Inflammatory macrophage treated with lipopolysaccharide for 1 hour (primary cell): ENCODE measurements around the gene MAPK1IP1L.
A peak's percentile ranks its signal among the peaks of the same experiment; 100 is the strongest.
"Not testable (repeated sequence)": the region's sequence is repeated elsewhere in the genome, so short reads cannot be mapped to it uniquely, and the experiment has no call there.

Experiments used
- DNase-seq, 2 donors: peaks; one replicate each; pipeline ENCODE4 v3.0.0-alpha.2; 2020 to 2022

The MAPK1IP1L gene

GRCh38 chr14:55051423-55052268 is at the start of gene MAPK1IP1L:
TSS of gene MAPK1IP1L (plus strand) at chr14:55051647. CDS start at chr14:55061684, 10,037 bp downstream.
- DNase-seq: peak; percentile 83 to 90

- DNase-seq: no peak
Measured at GRCh38 chr14:55005071-55005470, 46.4 kb upstream of the MAPK1IP1L start.

DNA sequence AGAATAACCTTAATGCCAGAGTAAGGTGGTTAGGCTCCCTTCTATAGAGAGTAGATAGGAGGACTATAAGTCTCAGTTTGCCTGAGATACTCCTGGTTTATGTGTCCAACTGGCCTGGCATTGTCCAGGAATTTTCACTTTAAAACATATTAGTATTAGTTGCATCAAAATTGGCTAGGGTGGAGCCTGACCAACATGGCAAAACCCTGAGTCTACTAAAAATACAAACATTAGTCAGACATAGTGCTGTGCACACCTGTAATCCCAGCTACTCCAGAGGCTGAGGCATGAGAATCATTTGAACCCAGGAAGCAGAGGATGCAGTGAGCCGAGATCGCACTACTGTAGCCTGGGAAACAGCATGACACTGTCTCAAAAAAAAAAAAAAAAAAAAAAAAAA is 36.4 kb upstream of the MAPK1IP1L start:
- no peak for DNase-seq

GRCh38 chr14:55019968-55020554 is 31.4 kb upstream of the MAPK1IP1L start:
- peak in 1 of 2 donors; percentile 8 for DNase-seq

GRCh38 chr14:55024365-55024764 is 27.1 kb upstream of the MAPK1IP1L start:
- DNase-seq: not testable (repeated sequence)

- DNase-seq: no peak
Measured at GRCh38 chr14:55025948-55026347, 25.5 kb upstream of the MAPK1IP1L start.

GRCh38 chr14:55026441-55026792 is 25.0 kb upstream of the MAPK1IP1L start:
- DNase-seq: peak; percentile 6 to 15

DNA sequence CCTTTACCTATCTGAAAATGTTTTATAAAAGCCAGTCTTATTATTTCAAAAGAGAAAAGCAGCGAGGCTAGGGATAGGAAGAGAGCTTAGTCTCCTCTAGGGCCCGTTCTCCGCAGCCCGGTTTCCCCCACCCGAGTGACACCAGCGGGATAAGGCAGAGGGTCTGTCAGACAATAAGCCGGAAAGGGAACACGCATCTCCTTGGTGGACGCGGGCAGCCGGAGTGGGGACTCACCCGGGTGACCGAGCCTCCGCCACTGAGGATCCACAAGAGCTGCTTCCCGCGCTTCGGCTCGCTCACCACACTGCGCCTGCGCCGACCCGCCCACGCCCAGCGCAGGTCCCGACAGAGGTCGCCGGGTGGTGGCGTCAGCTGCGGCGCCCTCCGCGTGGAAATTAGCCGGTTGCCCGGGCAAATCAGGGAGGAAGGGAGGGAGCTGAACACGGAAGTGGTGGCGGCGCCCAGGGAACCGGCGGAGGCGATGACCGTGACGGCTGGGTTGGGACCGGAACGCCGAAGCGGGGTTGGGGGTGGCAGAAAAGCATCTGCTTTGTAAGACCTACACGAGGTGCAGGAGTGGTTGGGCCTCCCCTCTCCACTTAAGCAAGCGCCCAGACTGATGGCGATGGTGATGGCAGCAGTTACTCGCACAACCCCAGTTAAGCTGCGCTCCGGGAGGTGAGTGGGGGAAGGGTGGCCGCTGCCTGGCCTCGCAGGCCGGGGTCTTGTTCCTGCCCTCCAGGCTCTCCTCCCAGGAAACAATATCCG is 24.5 kb upstream of the MAPK1IP1L start, which contains the start of the genes SOCS4 and WDHD1:
TSS of gene SOCS4 (plus strand) at position 444 of the 769 bp plus-strand sequence. CDS start 15,806 bp downstream, outside the sequence.
TSS of gene WDHD1 (minus strand) at position 307 of the 769 bp plus-strand sequence. CDS start 312 bp downstream, outside the sequence.
- peak; percentile 92 to 97 for DNase-seq

DNA sequence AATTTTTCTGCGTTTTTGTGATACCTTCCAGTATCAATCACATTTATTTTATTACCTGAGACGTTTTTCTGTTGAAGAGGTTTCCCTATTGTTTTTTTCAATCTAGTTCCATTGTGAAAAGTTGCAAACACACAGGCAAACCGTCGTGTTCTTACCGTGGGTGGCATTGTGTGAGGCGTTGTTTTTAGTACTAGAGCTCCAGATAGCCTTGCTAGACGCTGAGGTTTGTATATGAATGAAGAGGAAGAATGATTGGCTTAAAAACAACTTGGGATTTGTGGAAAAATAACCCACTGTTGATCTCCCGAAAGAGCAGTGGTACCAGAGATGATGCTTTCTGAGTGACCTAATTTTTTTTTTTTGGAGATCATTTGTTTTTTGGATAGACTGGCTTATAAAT is 23.4 kb upstream of the MAPK1IP1L start:
- peak in 1 of 2 donors; percentile 11 for DNase-seq

- no peak for DNase-seq
Measured at GRCh38 chr14:55028476-55028875, 23.0 kb upstream of the MAPK1IP1L start.

DNA sequence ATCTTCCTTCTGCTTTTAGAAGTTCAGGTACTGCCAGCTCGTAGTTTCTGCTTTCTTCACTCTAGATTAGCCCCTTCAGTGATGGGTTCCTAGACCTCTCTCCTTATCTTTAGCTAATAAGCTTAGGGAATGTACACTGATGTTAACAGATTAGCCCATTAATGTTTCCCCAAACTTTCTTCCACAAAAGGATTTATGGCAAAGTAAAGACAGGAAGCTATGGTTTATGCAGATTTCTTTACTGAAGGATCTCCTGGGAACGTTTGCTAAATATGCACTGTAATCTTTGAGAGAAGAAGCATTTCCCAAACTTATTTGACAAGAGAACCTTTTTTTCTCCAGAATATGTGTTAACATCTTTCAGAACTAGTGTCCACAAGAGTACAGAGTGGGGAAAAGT is 20.3 kb upstream of the MAPK1IP1L start:
- DNase-seq: no peak

DNA sequence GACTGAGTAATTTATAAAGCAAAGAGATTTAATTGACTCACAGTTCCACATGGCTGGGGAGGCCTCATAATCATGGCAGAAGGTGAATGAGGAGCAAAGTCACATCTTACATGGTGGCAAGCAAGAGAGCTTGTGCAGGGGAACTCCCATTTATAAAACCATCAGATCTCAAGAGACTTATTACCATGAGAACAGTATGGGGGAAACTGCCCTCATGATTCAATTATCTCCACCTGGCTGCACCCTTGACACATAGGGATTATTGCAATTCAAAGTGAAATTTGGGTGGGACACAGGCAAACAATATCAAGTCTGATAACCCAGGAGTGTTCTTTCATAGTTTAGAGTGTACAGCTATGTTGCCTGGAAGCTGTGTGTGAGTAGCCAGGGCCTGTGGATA is 13.5 kb upstream of the MAPK1IP1L start:
- DNase-seq: not testable (repeated sequence)

GRCh38 chr14:55038708-55039107 is 12.7 kb upstream of the MAPK1IP1L start:
- no peak for DNase-seq

GRCh38 chr14:55043528-55043927 is 7.9 kb upstream of the MAPK1IP1L start:
- no peak for DNase-seq

DNA sequence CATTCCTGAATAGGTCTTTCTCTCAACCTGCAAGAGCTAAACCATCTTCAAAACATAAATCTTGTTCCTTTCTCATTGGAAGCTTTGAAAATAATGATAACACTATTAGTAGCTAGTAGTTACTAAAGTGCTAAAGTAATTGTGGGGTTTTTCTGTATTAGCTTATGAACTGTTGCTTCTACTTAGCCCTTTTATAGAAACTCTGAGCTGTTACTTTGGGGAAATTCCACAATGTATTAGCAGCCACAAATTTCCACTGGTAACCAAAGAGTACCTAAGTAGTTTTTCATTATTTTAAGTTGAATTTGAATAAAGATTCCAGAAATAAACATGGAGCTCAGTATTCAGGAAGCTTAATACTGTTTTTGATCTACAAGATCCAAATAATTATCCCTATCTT is 6.4 kb upstream of the MAPK1IP1L start:
- DNase-seq: peak; percentile 21 to 29

GRCh38 chr14:55047301-55048053 is 4.0 kb upstream of the MAPK1IP1L start:
- no peak for DNase-seq

GRCh38 chr14:55048900-55049436 is 2.5 kb upstream of the MAPK1IP1L start:
- DNase-seq: no peak

- DNase-seq: no peak
Measured at GRCh38 chr14:55051165-55051422, 353 bp upstream of the MAPK1IP1L start.

- no peak for DNase-seq
Measured at GRCh38 chr14:55052269-55052930, 953 bp downstream of the MAPK1IP1L start.

GRCh38 chr14:55053018-55053417 is 1.6 kb downstream of the MAPK1IP1L start:
- DNase-seq: no peak

GRCh38 chr14:55053500-55053899 is 2.1 kb downstream of the MAPK1IP1L start:
- no peak for DNase-seq

- DNase-seq: no peak
Measured at GRCh38 chr14:55054098-55054497, 2.7 kb downstream of the MAPK1IP1L start.
